Osteoblast (primary cell): ENCODE measurements around the gene DCC. TPM values are rescaled to one million over a fixed set of nuclear protein-coding genes. Genes with fewer than 3 reads are reported as not detected.

Experiments used
- DNase-seq: peaks from one replicate; pipeline ENCODE4 v3.0.0; 2011; ENCODE audit warnings: low spot score, mixed read lengths; ENCODE audit not compliant: insufficient read length; ENCODE audit errors: missing footprints
- H2AFZ ChIP-seq: 2 replicates; pipeline ENCODE4 v1.6.0; 2011; ENCODE audit warnings: mild to moderate bottlenecking, low read length
- H3K27ac ChIP-seq: 2 replicates; pipeline ENCODE4 v1.5.1; 2011; ENCODE audit warnings: mild to moderate bottlenecking, low read depth, low read length, moderate library complexity
- H3K27me3 ChIP-seq: 2 replicates; pipeline ENCODE4 v1.6.0; 2012; ENCODE audit warnings: mild to moderate bottlenecking, control low read depth, inconsistent platforms, low read length, moderate library complexity; ENCODE audit not compliant: insufficient read depth
- H3K36me3 ChIP-seq: 2 replicates; pipeline ENCODE4 v1.5.1; 2011; ENCODE audit warnings: mild to moderate bottlenecking, low read length, control low read depth, moderate library complexity; ENCODE audit not compliant: insufficient read depth
- H3K4me1 ChIP-seq: 2 replicates; pipeline ENCODE4 v1.5.1; 2011; ENCODE audit warnings: mild to moderate bottlenecking, low read length, control low read depth, moderate library complexity; ENCODE audit not compliant: insufficient read depth
- H3K4me2 ChIP-seq: 2 replicates; pipeline ENCODE4 v1.6.0; 2011; ENCODE audit warnings: mild to moderate bottlenecking, low read length; ENCODE audit not compliant: insufficient read depth
- H3K4me3 ChIP-seq: fragments of 200-600 bp; sonication (generic); 3 replicates; pipeline ENCODE4 v1.5.1; 2012; ENCODE audit warnings: mild to moderate bottlenecking, low read length, inconsistent platforms; ENCODE audit not compliant: insufficient read depth
- H3K79me2 ChIP-seq: 2 replicates; pipeline ENCODE4 v1.6.0; 2012; ENCODE audit warnings: mild to moderate bottlenecking, low read length, control low read depth, inconsistent platforms; ENCODE audit not compliant: insufficient read depth
- H3K9me3 ChIP-seq: 2 replicates; pipeline ENCODE4 v1.5.1; 2011; ENCODE audit warnings: low read depth, low read length, control low read depth
- H4K20me1 ChIP-seq: 2 replicates; pipeline ENCODE4 v1.6.0; 2012; ENCODE audit warnings: mild to moderate bottlenecking, low read length, control low read depth; ENCODE audit not compliant: insufficient read depth
- total RNA-seq: library from RNA; depleted of rRNA; stranded (reverse); fragments of >200 nt; gene quantifications from 2 replicates; pipeline ENCODE4 v1.2.3, GENCODE V29; 2012
- TF ChIP-seq, protein P1 (sequence below): IDR thresholded peaks from 2 replicates; pipeline ENCODE4 v1.5.1; 2011; ENCODE audit warnings: mild to moderate bottlenecking, low read depth, low read length, moderate library complexity; ENCODE audit errors: extremely low read depth

Gene DCC
- total RNA-seq, 1 donor = not detected

DNA sequence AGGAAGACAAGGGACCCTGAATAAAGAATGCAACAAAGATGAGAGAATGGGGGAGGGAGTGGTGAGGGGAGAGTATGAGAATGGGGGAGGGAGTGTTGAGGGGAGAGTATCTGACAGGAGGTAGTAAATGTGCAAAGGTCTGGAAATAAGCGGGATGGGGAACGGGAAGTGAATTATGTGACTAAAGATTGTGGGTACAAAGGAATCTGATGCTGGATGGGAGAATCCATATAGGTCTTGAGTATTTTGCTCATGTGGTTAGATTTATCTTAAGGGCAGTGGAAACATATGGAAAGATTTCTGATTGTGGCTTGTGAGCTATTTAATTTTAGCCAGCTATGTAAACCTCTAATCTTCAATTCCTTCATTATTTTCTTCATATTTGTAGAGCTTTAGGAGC is 593.4 kb downstream of the DCC start:
- no peak overlapping the region for H3K27ac ChIP-seq
- DNase-seq = no peak
- H3K4me3 ChIP-seq = no peak overlapping the region
- no peaks in the 10 kb centered on the region for H3K79me2 ChIP-seq
- H3K4me1 ChIP-seq = no peaks in the 10 kb centered on the region
- no peak overlapping the region for H2AFZ ChIP-seq
- no peaks in the 10 kb centered on the region for H4K20me1 ChIP-seq
- H3K9me3 ChIP-seq = no peaks in the 10 kb centered on the region
- no peaks in the 10 kb centered on the region for H3K36me3 ChIP-seq
- no peak overlapping the region for H3K4me2 ChIP-seq
- TF ChIP-seq, protein P1, sequence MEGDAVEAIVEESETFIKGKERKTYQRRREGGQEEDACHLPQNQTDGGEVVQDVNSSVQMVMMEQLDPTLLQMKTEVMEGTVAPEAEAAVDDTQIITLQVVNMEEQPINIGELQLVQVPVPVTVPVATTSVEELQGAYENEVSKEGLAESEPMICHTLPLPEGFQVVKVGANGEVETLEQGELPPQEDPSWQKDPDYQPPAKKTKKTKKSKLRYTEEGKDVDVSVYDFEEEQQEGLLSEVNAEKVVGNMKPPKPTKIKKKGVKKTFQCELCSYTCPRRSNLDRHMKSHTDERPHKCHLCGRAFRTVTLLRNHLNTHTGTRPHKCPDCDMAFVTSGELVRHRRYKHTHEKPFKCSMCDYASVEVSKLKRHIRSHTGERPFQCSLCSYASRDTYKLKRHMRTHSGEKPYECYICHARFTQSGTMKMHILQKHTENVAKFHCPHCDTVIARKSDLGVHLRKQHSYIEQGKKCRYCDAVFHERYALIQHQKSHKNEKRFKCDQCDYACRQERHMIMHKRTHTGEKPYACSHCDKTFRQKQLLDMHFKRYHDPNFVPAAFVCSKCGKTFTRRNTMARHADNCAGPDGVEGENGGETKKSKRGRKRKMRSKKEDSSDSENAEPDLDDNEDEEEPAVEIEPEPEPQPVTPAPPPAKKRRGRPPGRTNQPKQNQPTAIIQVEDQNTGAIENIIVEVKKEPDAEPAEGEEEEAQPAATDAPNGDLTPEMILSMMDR = no peak
- H3K27me3 ChIP-seq = no peaks in the 10 kb centered on the region

DNA sequence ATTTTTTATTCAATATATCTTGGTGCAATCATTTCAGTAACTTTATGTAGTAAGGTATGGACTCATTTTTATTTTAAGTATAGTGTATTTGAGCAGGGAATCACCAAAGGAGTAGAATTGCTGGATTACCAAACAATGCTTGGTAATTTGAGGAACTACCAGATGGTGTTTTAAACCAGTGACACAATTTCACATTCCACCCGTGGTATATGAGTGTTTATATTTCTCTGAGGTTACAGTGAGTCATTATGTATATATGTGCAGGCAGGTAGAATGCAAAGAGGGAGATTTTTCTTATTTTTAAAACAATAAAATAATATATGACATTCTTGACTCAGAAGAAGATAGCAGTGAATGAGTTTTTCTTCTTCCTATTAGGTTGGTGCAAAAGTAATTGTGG is 596.9 kb downstream of the DCC start:
- H3K27ac ChIP-seq = no peak overlapping the region

DNA sequence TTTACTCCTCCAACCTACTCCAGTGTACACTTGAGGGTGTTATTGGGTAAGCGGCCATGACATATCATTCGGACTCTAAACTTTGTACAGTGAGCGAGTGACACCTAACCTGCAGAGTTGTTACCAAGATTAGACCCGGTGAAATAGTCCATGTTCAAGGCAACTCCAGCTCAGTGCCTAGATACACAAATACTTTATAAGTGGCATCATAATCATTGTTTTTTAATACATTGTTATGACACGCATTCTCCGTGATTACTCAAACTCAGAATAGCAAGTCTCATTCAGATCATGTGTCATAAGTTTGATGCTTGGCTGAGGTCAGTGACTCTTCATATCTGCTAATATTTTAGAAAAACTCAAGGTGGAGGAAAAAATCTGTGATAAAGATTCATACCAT is 597.8 kb downstream of the DCC start:
- Histone ChIP-seq H3K4me3 (no peak overlapping the region), H2AFZ (no peak overlapping the region), H3K36me3 (no peaks in the 10 kb centered on the region), H3K27me3 (no peaks in the 10 kb centered on the region), H3K4me2 (no peak overlapping the region), H3K4me1 (no peaks in the 10 kb centered on the region), H4K20me1 (no peaks in the 10 kb centered on the region), H3K9me3 (no peaks in the 10 kb centered on the region), H3K79me2 (no peaks in the 10 kb centered on the region), H3K27ac (no peak overlapping the region)
- no peak for DNase-seq
- TF ChIP-seq, protein P1 = no peak

More for the DNA sequence above, 596.9 kb downstream of the DCC start:
- H3K4me3 ChIP-seq = no peak overlapping the region
- H3K4me2 ChIP-seq = no peak overlapping the region
- H4K20me1 ChIP-seq = no peaks in the 10 kb centered on the region
- no peaks in the 10 kb centered on the region for H3K36me3 ChIP-seq
- no peaks in the 10 kb centered on the region for H3K27me3 ChIP-seq
- TF ChIP-seq, protein P1 = no peak
- H3K79me2 ChIP-seq = no peaks in the 10 kb centered on the region
- no peak overlapping the region for H2AFZ ChIP-seq
- no peak for DNase-seq
- no peaks in the 10 kb centered on the region for H3K9me3 ChIP-seq
- H3K4me1 ChIP-seq = no peaks in the 10 kb centered on the region

DNA sequence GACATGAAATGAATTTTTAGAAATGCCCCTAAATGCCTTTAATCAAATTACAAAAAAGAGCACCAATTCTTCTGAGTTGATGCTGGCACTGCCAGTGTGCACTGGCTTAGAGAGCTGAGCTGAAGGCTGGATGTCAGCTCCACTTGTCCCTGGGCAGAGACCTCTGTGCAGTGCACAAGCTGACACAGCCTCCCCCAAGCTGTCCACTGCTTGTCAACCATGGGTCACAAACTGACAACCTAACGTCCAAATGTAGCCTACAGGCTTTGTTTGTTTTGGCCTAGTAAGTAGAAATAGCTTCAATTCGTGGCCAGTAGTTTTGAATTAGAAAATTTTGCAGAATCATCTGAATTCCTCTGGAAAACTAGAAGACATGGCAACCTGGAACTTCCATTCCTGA is 605.6 kb downstream of the DCC start:
- DNase-seq = no peak
- H2AFZ ChIP-seq = no peak overlapping the region
- no peaks in the 10 kb centered on the region for H3K36me3 ChIP-seq
- no peaks in the 10 kb centered on the region for H3K4me1 ChIP-seq
- no peaks in the 10 kb centered on the region for H3K9me3 ChIP-seq
- no peaks in the 10 kb centered on the region for H4K20me1 ChIP-seq
- no peaks in the 10 kb centered on the region for H3K79me2 ChIP-seq
- H3K4me3 ChIP-seq = no peak overlapping the region
- H3K27me3 ChIP-seq = no peaks in the 10 kb centered on the region
- H3K4me2 ChIP-seq = no peak overlapping the region
- TF ChIP-seq, protein P1 = no peak
- no peak overlapping the region for H3K27ac ChIP-seq
